Upper lobe of left lung (tissue), 4 donors: ENCODE results near the gene AKT1S1.

ENCODE experiments used
- CTCF ChIP-seq, 6 experiments: fragments of 450-650 bp in 4 of 6; fragments of 200-600 bp in 2 of 6; sonication (generic) in 2 of 6; IDR thresholded peaks; one replicate each; pipeline ENCODE4 v1.5.1; 2016 to 2019; ENCODE audit warnings: antibody characterized with exemption in 6 of 6
- POLR2AphosphoS5 ChIP-seq, 2 donors: sonication (generic); formaldehyde crosslinking; IDR thresholded peaks; one replicate each; pipeline ENCODE4 v1.5.1; 2017; ENCODE audit warnings: antibody characterized with exemption in 2 of 2

GRCh38 chr19:49831592-49831991 is 45.6 kb downstream of the AKT1S1 start:
- no peak for TF ChIP-seq CTCF (IDR thresholded peaks at IDR 0.05)
- TF ChIP-seq POLR2AphosphoS5 (IDR thresholded peaks at IDR 0.05), result no peak
